ENCODE results near the gene PARD6G. TPM values are rescaled to one million over a fixed set of nuclear protein-coding genes. Genes with fewer than 3 reads are reported as not detected.
"Not testable (repeated sequence)": the region's sequence is repeated elsewhere in the genome, so short reads cannot be mapped to it uniquely, and the experiment has no call there.

Gene PARD6G
- total and polyA plus RNA-seq, 2 experiments from 2014 or later, result 0.22 to 0.53 TPM

DNA sequence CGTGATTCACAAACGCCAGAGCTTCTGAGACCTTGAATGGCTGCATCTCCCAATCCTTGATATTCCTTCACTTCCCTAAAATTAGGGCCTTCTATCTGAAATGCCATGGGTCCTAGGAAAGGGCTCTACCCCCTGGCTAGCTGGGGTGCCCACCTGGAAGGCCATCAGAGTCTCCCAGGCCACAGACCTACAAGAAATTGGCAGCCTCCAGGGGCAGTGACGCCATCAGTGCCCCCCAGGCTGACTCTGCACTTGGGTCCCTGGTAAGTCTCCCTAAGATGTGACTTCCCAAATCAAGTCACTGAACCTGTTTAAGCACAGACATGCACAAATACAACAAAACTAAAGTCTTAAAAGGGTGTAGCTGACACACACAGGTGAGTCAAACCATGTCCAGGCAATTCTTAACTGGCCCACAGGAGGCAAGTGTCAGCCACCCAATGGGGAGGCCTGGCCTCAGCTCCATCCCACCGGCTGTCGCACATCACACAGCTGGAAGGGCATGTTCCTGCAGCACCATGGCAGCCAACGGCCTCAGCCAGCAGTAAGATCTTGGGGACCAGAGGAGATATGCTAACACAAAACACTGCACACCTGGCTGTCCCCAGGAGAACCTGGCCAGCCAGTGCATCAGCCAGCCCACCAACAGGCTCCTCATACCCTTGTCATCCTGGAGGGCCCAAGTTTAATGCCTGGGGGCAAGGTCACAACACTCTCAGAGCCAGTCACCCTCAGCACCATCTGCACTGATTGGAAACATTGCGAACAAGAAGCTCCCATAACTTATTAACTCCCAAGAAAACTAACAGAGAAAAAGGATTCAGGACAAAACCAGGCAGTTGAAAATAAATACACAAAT lies 5.2 kb downstream of the PARD6G start:
- Histone ChIP-seq H3F3A (ENCODE audit: insufficient read depth) (no peaks in the 10 kb centered on the region), H3K36me3 (ENCODE audit: low read depth) (no peaks in the 10 kb centered on the region), H3K79me2 (ENCODE audit: insufficient read depth) (no peaks in the 10 kb centered on the region), H3K4me2 (ENCODE audit: unreplicated experiment) (no peak overlapping the region), H3K9me2 (ENCODE audit: insufficient read depth) (no peaks in the 10 kb centered on the region), H2AFZ (no peak overlapping the region), H3K27ac (no peak overlapping the region), H3K27me3 (replicated peaks; ENCODE audit: insufficient read depth) (no peaks in the 10 kb centered on the region), H3K9me3 (ENCODE audit: low read depth) (no peaks in the 10 kb centered on the region), H3K9ac (no peak overlapping the region), H3K4me3 (no peak overlapping the region), H3K4me1 (ENCODE audit: insufficient read depth) (no peaks in the 10 kb centered on the region), H4K20me1 (ENCODE audit: insufficient read depth) (no peaks in the 10 kb centered on the region)
- DNase-seq, result no peak
- 75% methylated on average over 7 of the region's 7 CpGs for WGBS, 2 experiments (ENCODE audit: low coverage in 1 of 2, low lambda C conversion rate in 2 of 2, missing lambda C conversion rate in 2 of 2)
- in situ Hi-C loops (cut with MboI), result no loop called here
- no peak for TF ChIP-seq EZH2 (IDR thresholded peaks at IDR 0.05; ENCODE audit: insufficient read depth, poor library complexity, severe bottlenecking)
- no peak for TF ChIP-seq EZH2phosphoT487 (IDR thresholded peaks at IDR 0.05; ENCODE audit: insufficient read depth, low read depth)

DNA sequence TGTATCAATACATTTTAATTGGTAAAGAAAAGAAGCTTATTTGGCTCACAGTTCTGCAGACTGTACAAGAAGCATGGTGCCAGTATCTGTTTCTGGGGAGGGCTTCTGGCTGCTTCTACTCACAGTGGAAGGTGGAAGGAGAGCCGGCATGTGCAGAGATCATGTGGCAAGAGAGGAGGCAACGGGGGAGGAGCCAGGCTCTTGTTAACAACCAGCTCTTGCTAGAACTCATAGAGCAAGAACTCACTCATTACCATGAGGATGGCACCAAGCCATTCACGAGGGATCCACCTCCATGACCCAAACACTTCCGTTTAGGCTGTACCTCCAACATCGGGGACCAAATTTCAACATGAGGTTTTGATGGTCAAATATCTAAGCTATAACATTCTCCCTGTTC lies 7.5 kb downstream of the PARD6G start:
- no peaks in the 10 kb centered on the region for H3K79me2 ChIP-seq (ENCODE audit: insufficient read depth)

GRCh38 chr18:80238651-80239260 lies 8.6 kb downstream of the PARD6G start:
- TF ChIP-seq EZH2phosphoT487 (IDR thresholded peaks at IDR 0.05; ENCODE audit: insufficient read depth, low read depth) (no peak), EZH2 (IDR thresholded peaks at IDR 0.05; ENCODE audit: insufficient read depth, poor library complexity, severe bottlenecking) (no peak)
- Histone ChIP-seq H4K20me1 (ENCODE audit: insufficient read depth) (no peaks in the 10 kb centered on the region), H3K27me3 (replicated peaks; ENCODE audit: insufficient read depth) (no peaks in the 10 kb centered on the region), H3K9ac (no peak overlapping the region), H3K27ac (no peak overlapping the region), H3K4me2 (ENCODE audit: unreplicated experiment) (no peak overlapping the region), H3K4me3 (no peak overlapping the region), H2AFZ (no peak overlapping the region), H3F3A (ENCODE audit: insufficient read depth) (no peaks in the 10 kb centered on the region), H3K9me2 (ENCODE audit: insufficient read depth) (no peaks in the 10 kb centered on the region), H3K4me1 (ENCODE audit: insufficient read depth) (no peaks in the 10 kb centered on the region), H3K9me3 (ENCODE audit: low read depth) (no peaks in the 10 kb centered on the region), H3K36me3 (ENCODE audit: low read depth) (no peaks in the 10 kb centered on the region), H3K79me2 (ENCODE audit: insufficient read depth) (no peaks in the 10 kb centered on the region)
- 65% methylated on average over 7 to 12 of the region's 12 CpGs for WGBS, 2 experiments (ENCODE audit: low coverage in 1 of 2, low lambda C conversion rate in 2 of 2, missing lambda C conversion rate in 2 of 2)
- in situ Hi-C loops (cut with MboI), result no loop called here
- DNase-seq, result no peak

More for the DNA sequence above, 7.5 kb downstream of the PARD6G start:
- Histone ChIP-seq H3K4me1 (ENCODE audit: insufficient read depth) (no peaks in the 10 kb centered on the region), H3K27me3 (replicated peaks; ENCODE audit: insufficient read depth) (no peaks in the 10 kb centered on the region), H3K4me2 (ENCODE audit: unreplicated experiment) (no peak overlapping the region), H3K9ac (no peak overlapping the region), H2AFZ (no peak overlapping the region), H3K27ac (no peak overlapping the region), H3K9me2 (ENCODE audit: insufficient read depth) (no peaks in the 10 kb centered on the region), H3K9me3 (ENCODE audit: low read depth) (no peaks in the 10 kb centered on the region), H4K20me1 (ENCODE audit: insufficient read depth) (no peaks in the 10 kb centered on the region), H3F3A (ENCODE audit: insufficient read depth) (no peaks in the 10 kb centered on the region), H3K4me3 (no peak overlapping the region), H3K36me3 (ENCODE audit: low read depth) (no peaks in the 10 kb centered on the region)
- 41 to 55% methylated on average over 5 of the region's 5 CpGs for WGBS, 2 experiments (ENCODE audit: low coverage in 1 of 2, low lambda C conversion rate in 2 of 2, missing lambda C conversion rate in 2 of 2)
- TF ChIP-seq EZH2phosphoT487 (IDR thresholded peaks at IDR 0.05; ENCODE audit: insufficient read depth, low read depth), result no peak
- no peak for TF ChIP-seq EZH2 (IDR thresholded peaks at IDR 0.05; ENCODE audit: insufficient read depth, poor library complexity, severe bottlenecking)
- DNase-seq, result no peak
- in situ Hi-C loops (cut with MboI), result no loop called here

GRCh38 chr18:80237519-80237918 lies 9.8 kb downstream of the PARD6G start:
- H4K20me1 ChIP-seq (ENCODE audit: insufficient read depth); H3K9ac ChIP-seq; in situ Hi-C loops (cut with MboI); H2AFZ ChIP-seq; H3K4me1 ChIP-seq (ENCODE audit: insufficient read depth); H3K27me3 ChIP-seq (replicated peaks; ENCODE audit: insufficient read depth); H3K9me2 ChIP-seq (ENCODE audit: insufficient read depth); H3K4me3 ChIP-seq; H3K9me3 ChIP-seq (ENCODE audit: low read depth); H3K27ac ChIP-seq; H3F3A ChIP-seq (ENCODE audit: insufficient read depth); H3K79me2 ChIP-seq (ENCODE audit: insufficient read depth); H3K36me3 ChIP-seq (ENCODE audit: low read depth); DNase-seq; H3K4me2 ChIP-seq (ENCODE audit: unreplicated experiment): not testable (repeated sequence)

All from GM23248 (cell line).